ENCODE measurements around the gene WBP11. TPM values are rescaled to one million over a fixed set of nuclear protein-coding genes. Genes with fewer than 3 reads are reported as not detected.

The WBP11 gene
- total and polyA plus RNA-seq, 2 of the 13 experiments (the other 11 are each of a cell fraction or from before 2014, with no cell fraction given), result 7.6 to 31.0 TPM

GRCh38 chr12:14843425-14843887, 40.2 kb upstream of the WBP11 start, which contains the start of gene ART4 (continued):
- TF ChIP-seq YY1 (IDR thresholded peaks at IDR 0.05; ENCODE audit: insufficient read depth, insufficient replicate concordance, low read depth, low read length), result peak; percentile 45
- TF ChIP-seq SMAD3 (CRISPR knock-in tag; IDR thresholded peaks at IDR 0.05), result peak; percentile 35; the same call in 1 of the 2 replicates
- no peak for TF ChIP-seq MEIS1 (CRISPR knock-in tag; IDR thresholded peaks at IDR 0.05; ENCODE audit: borderline replicate concordance)
- no peak for TF ChIP-seq ZNF251 (CRISPR knock-in tag; IDR thresholded peaks at IDR 0.05)
- 0 out of 2 replicates have a peak, but pooled peaks have one; percentile 37 for TF ChIP-seq TGIF2 (CRISPR knock-in tag; IDR thresholded peaks at IDR 0.05)
- TF ChIP-seq REST (IDR thresholded peaks at IDR 0.05; ENCODE audit: borderline replicate concordance in 1 of 2, low read depth in 1 of 2, low read length in 2 of 2), result peak in 1 of 2 experiments; percentile 85
- TF ChIP-seq CENPBD1 (CRISPR knock-in tag; IDR thresholded peaks at IDR 0.05; ENCODE audit: borderline replicate concordance, low read depth), result no peak
- no peak for TF ChIP-seq ZNF234 (CRISPR knock-in tag; conservative IDR thresholded peaks at IDR 0.05)
- TF ChIP-seq TFAP4 (IDR thresholded peaks at IDR 0.05; ENCODE audit: borderline replicate concordance, low read depth), result peak; percentile 46; the same call in 1 of the 2 replicates
- no peak for TF ChIP-seq ZC3H4 (CRISPR knock-in tag; IDR thresholded peaks at IDR 0.05; ENCODE audit: borderline replicate concordance)
- no peak for TF ChIP-seq ZNF30 (CRISPR knock-in tag; IDR thresholded peaks at IDR 0.05)
- no peak for TF ChIP-seq ZC3H13 (CRISPR knock-in tag; IDR thresholded peaks at IDR 0.05)
- TF ChIP-seq AGO1 (IDR thresholded peaks at IDR 0.05; ENCODE audit: low read depth, low read length, poor library complexity, severe bottlenecking), result no peak
- TF ChIP-seq MXD4 (CRISPR knock-in tag; IDR thresholded peaks at IDR 0.05), result 0 out of 2 replicates have a peak, but pooled peaks have one; percentile 54
- TF ChIP-seq ELF4 (CRISPR knock-in tag; IDR thresholded peaks at IDR 0.05; ENCODE audit: borderline replicate concordance), result no peak
- no peak for TF ChIP-seq ZNF451 (CRISPR knock-in tag; IDR thresholded peaks at IDR 0.05)
- no peak; the same call in 1 of the 2 replicates for TF ChIP-seq TBX3 (IDR thresholded peaks at IDR 0.05; ENCODE audit: borderline replicate concordance)
- no peak for TF ChIP-seq SRY (CRISPR knock-in tag; IDR thresholded peaks at IDR 0.05)
- no peak for TF ChIP-seq REXO4 (CRISPR knock-in tag; IDR thresholded peaks at IDR 0.05; ENCODE audit: borderline replicate concordance)
- TF ChIP-seq PAWR (CRISPR knock-in tag; IDR thresholded peaks at IDR 0.05; ENCODE audit: borderline replicate concordance), result no peak
- TF ChIP-seq ZNF703 (CRISPR knock-in tag; IDR thresholded peaks at IDR 0.05; ENCODE audit: borderline replicate concordance), result no peak
- TF ChIP-seq ZNF138 (CRISPR knock-in tag; IDR thresholded peaks at IDR 0.05; ENCODE audit: low read depth), result no peak
- TF ChIP-seq HHEX (CRISPR knock-in tag; IDR thresholded peaks at IDR 0.05), result no peak
- no peak for TF ChIP-seq ARNT (IDR thresholded peaks at IDR 0.05)
- no peak for TF ChIP-seq ATF1 (CRISPR knock-in tag; IDR thresholded peaks at IDR 0.05)
